IPS-NIHi7 (cell line): ENCODE results near the gene SYN1.
"Not testable (repeated sequence)": the region's sequence is repeated elsewhere in the genome, so short reads cannot be mapped to it uniquely, and the experiment has no call there.

ENCODE experiments used
- DNase-seq: peaks from one replicate; pipeline ENCODE4 v3.0.0; 2012; ENCODE audit warnings: mixed read lengths; ENCODE audit errors: extremely low spot score

The SYN1 gene

GRCh38 chrX:47634871-47635575 is 15.4 kb upstream of the SYN1 start:
- no peak for DNase-seq

GRCh38 chrX:47633689-47634590 is 14.3 kb upstream of the SYN1 start:
- DNase-seq, result no peak

- DNase-seq, result no peak
Observed at GRCh38 chrX:47632666-47633065, 13.0 kb upstream of the SYN1 start.

- DNase-seq, result no peak
Observed at GRCh38 chrX:47631676-47632075, 12.0 kb upstream of the SYN1 start.

- DNase-seq, result no peak
Observed at GRCh38 chrX:47629419-47630200, 10.0 kb upstream of the SYN1 start, which contains the start of gene CFP. CFP (minus strand) TSS chrX:47629930; CDS start chrX:47629844, 86 bp downstream.

GRCh38 chrX:47628982-47629381 is 9.3 kb upstream of the SYN1 start:
- DNase-seq, result no peak

GRCh38 chrX:47625365-47625764 is 5.7 kb upstream of the SYN1 start:
- DNase-seq, result no peak

- peak; percentile 81 for DNase-seq
Observed at GRCh38 chrX:47623540-47624027, 3.9 kb upstream of the SYN1 start.

- DNase-seq, result no peak
Observed at GRCh38 chrX:47621851-47622250, 2.2 kb upstream of the SYN1 start.

GRCh38 chrX:47620303-47620685 is 637 bp upstream of the SYN1 start:
- no peak for DNase-seq

GRCh38 chrX:47618923-47619485 is 653 bp downstream of the SYN1 start:
- no peak for DNase-seq

GRCh38 chrX:47614618-47615017 is 5.0 kb downstream of the SYN1 start:
- DNase-seq, result no peak

GRCh38 chrX:47613082-47613481 is 6.6 kb downstream of the SYN1 start:
- DNase-seq, result no peak

- no peak for DNase-seq
Observed at GRCh38 chrX:47612418-47612817, 7.2 kb downstream of the SYN1 start.

- DNase-seq, result no peak
Observed at GRCh38 chrX:47611926-47612325, 7.7 kb downstream of the SYN1 start.

GRCh38 chrX:47611489-47611888 is 8.2 kb downstream of the SYN1 start:
- DNase-seq, result no peak

- DNase-seq, result no peak
Observed at GRCh38 chrX:47610511-47610910, 9.1 kb downstream of the SYN1 start.

GRCh38 chrX:47608130-47608810 is 11.4 kb downstream of the SYN1 start:
- peak; percentile 56 for DNase-seq

- DNase-seq, result no peak
Observed at GRCh38 chrX:47607091-47607490, 12.6 kb downstream of the SYN1 start.

GRCh38 chrX:47605024-47605423 is 14.6 kb downstream of the SYN1 start:
- DNase-seq, result no peak

- not testable (repeated sequence) for DNase-seq
Observed at GRCh38 chrX:47603125-47603524, 16.5 kb downstream of the SYN1 start.
